ENCODE results near the gene PEX5L.

PEX5L gene

DNA sequence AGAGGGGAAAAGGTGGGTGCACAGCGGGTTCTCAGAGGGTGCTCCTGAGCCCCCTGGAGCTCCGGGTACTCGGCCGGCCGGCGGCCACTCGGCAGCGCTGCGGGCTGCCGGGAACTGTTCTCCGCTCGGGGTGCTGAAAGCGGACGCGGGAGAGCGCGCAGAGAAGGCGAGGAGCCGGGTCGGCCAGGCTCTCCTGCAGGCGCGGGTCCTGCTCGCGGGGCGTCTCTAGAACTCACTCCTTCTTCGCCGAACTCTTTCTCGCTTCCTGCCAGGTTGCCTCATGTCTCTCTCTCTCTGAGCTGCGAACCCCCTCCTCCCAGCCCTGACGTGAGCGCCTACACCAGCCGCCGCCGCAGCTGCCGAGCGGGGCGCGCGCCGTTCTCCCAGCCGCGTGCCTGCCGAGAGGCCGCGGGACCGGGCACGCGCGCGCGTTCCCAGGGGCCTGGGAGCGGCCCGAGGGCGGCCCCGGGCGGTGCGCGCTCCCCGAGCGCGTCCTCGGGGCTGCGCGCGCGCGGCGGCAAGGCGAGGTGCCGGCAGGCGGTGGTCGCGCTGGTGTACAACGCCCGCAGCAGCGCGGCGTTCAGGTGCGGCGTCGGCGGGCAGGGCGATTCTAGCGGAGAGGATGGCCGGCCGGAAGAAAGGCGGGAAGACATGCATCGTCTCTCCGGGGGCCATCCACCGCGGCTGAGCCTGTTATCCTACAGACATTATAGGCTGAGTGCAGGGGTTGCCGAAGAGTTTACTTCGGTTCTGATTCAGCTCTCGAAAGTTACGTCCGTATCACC, at the start of gene PEX5L:
Gene PEX5L, minus strand, starts transcription at position 267 of the 785 bp plus-strand sequence. CDS start 338 bp downstream, outside the sequence.
- no peak within 1 kb of the TSS for H3K4me3 ChIP-seq (ENCODE audit: low read length)
- H3K36me3 ChIP-seq (ENCODE audit: control insufficient read depth, insufficient read depth, low read length) = no peaks in the 10 kb centered on the region
- no peak within 1 kb of the TSS for H3K27ac ChIP-seq (ENCODE audit: low read depth, low read length)
- no peaks in the 10 kb centered on the region for H3K4me1 ChIP-seq (ENCODE audit: control insufficient read depth, insufficient read depth, low read length)
- peaks cover 3% of the 10 kb centered on the region for H3K27me3 ChIP-seq (ENCODE audit: control insufficient read depth, insufficient read depth, low read length)
- H3K9ac ChIP-seq (ENCODE audit: low read length) = no peak within 1 kb of the TSS

GRCh38 chr3:180085122-180085710, 48.5 kb upstream of the PEX5L start:
- Histone ChIP-seq H3K27ac (ENCODE audit: low read depth, low read length) (no peak overlapping the region), H3K27me3 (ENCODE audit: control insufficient read depth, insufficient read depth, low read length) (no peaks in the 10 kb centered on the region), H3K36me3 (ENCODE audit: control insufficient read depth, insufficient read depth, low read length) (no peaks in the 10 kb centered on the region), H3K4me1 (ENCODE audit: control insufficient read depth, insufficient read depth, low read length) (no peaks in the 10 kb centered on the region), H3K4me3 (ENCODE audit: low read length) (no peak overlapping the region), H3K9ac (ENCODE audit: low read length) (no peak overlapping the region)

DNA sequence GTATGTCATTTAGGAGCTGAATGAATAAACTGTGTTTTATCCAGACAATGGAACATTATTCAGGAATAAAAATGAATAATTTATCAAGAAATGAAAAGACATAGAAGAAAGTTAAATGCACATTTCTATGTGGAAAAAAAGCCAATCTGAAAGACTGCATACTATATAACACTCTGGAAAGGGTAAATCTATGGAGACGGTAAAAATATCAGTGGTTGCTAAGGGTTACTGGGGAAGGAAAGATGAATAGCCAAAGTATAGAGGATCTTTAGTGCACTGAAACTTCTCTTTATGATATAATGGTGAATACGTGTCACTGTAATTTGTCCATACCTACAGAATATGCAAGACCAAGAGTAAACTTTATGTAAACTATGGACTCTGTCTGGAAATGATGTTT, 46.0 kb upstream of the PEX5L start:
- Histone ChIP-seq H3K36me3 (ENCODE audit: control insufficient read depth, insufficient read depth, low read length) (no peaks in the 10 kb centered on the region), H3K9ac (ENCODE audit: low read length) (no peak overlapping the region), H3K4me3 (ENCODE audit: low read length) (no peak overlapping the region), H3K4me1 (ENCODE audit: control insufficient read depth, insufficient read depth, low read length) (no peaks in the 10 kb centered on the region), H3K27ac (ENCODE audit: low read depth, low read length) (no peak overlapping the region), H3K27me3 (ENCODE audit: control insufficient read depth, insufficient read depth, low read length) (no peaks in the 10 kb centered on the region)

GRCh38 chr3:180078592-180078991, 41.9 kb upstream of the PEX5L start:
- Histone ChIP-seq H3K9ac (ENCODE audit: low read length) (no peak overlapping the region), H3K27ac (ENCODE audit: low read depth, low read length) (no peak overlapping the region), H3K4me1 (ENCODE audit: control insufficient read depth, insufficient read depth, low read length) (no peaks in the 10 kb centered on the region), H3K27me3 (ENCODE audit: control insufficient read depth, insufficient read depth, low read length) (no peaks in the 10 kb centered on the region), H3K4me3 (ENCODE audit: low read length) (no peak overlapping the region), H3K36me3 (ENCODE audit: control insufficient read depth, insufficient read depth, low read length) (no peaks in the 10 kb centered on the region)

- no peaks in the 10 kb centered on the region for H3K27me3 ChIP-seq (ENCODE audit: control insufficient read depth, insufficient read depth, low read length)
- H3K4me1 ChIP-seq (ENCODE audit: control insufficient read depth, insufficient read depth, low read length) = no peaks in the 10 kb centered on the region
- H3K4me3 ChIP-seq (ENCODE audit: low read length) = no peak overlapping the region
- H3K27ac ChIP-seq (ENCODE audit: low read depth, low read length) = no peak overlapping the region
- H3K36me3 ChIP-seq (ENCODE audit: control insufficient read depth, insufficient read depth, low read length) = no peaks in the 10 kb centered on the region
- no peak overlapping the region for H3K9ac ChIP-seq (ENCODE audit: low read length)
Observed at GRCh38 chr3:180073561-180073960, 36.8 kb upstream of the PEX5L start.

DNA sequence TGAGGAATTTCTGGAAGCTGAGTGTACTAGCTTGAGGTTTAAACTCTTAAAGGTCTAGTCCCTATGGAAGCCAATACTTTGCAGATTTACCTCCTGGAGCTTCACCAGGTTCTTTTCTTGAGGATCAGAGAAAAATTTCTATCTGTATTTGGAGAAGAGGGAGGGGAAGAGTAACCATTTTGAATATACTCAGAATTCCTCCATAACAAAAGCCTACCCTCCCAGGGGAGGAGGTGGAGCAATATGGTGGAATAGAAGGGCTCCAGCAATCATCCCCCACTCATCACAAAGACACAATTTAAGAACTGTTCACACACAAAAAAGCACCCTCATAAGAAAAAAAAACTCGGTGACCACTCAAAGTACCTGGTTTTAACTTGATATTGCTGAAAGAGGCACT, 36.0 kb upstream of the PEX5L start:
- no peaks in the 10 kb centered on the region for H3K4me1 ChIP-seq (ENCODE audit: control insufficient read depth, insufficient read depth, low read length)
- no peak overlapping the region for H3K9ac ChIP-seq (ENCODE audit: low read length)
- H3K27me3 ChIP-seq (ENCODE audit: control insufficient read depth, insufficient read depth, low read length) = no peaks in the 10 kb centered on the region

GRCh38 chr3:180070925-180071324, 34.2 kb upstream of the PEX5L start:
- Histone ChIP-seq H3K4me1 (ENCODE audit: control insufficient read depth, insufficient read depth, low read length) (no peaks in the 10 kb centered on the region), H3K36me3 (ENCODE audit: control insufficient read depth, insufficient read depth, low read length) (no peaks in the 10 kb centered on the region), H3K9ac (ENCODE audit: low read length) (no peak overlapping the region), H3K27me3 (ENCODE audit: control insufficient read depth, insufficient read depth, low read length) (no peaks in the 10 kb centered on the region), H3K27ac (ENCODE audit: low read depth, low read length) (no peak overlapping the region), H3K4me3 (ENCODE audit: low read length) (no peak overlapping the region)

More for the DNA sequence above, 36.0 kb upstream of the PEX5L start:
- no peaks in the 10 kb centered on the region for H3K36me3 ChIP-seq (ENCODE audit: control insufficient read depth, insufficient read depth, low read length)
- H3K27ac ChIP-seq (ENCODE audit: low read depth, low read length) = no peak overlapping the region
- no peak overlapping the region for H3K4me3 ChIP-seq (ENCODE audit: low read length)

GRCh38 chr3:180068023-180068422, 31.3 kb upstream of the PEX5L start:
- H3K27ac ChIP-seq (ENCODE audit: low read depth, low read length) = no peak overlapping the region
- H3K27me3 ChIP-seq (ENCODE audit: control insufficient read depth, insufficient read depth, low read length) = no peaks in the 10 kb centered on the region
- H3K36me3 ChIP-seq (ENCODE audit: control insufficient read depth, insufficient read depth, low read length) = no peaks in the 10 kb centered on the region
- no peaks in the 10 kb centered on the region for H3K4me1 ChIP-seq (ENCODE audit: control insufficient read depth, insufficient read depth, low read length)
- no peak overlapping the region for H3K4me3 ChIP-seq (ENCODE audit: low read length)
- no peak overlapping the region for H3K9ac ChIP-seq (ENCODE audit: low read length)

- Histone ChIP-seq H3K27ac (ENCODE audit: low read depth, low read length) (no peak overlapping the region), H3K27me3 (ENCODE audit: control insufficient read depth, insufficient read depth, low read length) (no peaks in the 10 kb centered on the region), H3K36me3 (ENCODE audit: control insufficient read depth, insufficient read depth, low read length) (no peaks in the 10 kb centered on the region), H3K9ac (ENCODE audit: low read length) (no peak overlapping the region), H3K4me1 (ENCODE audit: control insufficient read depth, insufficient read depth, low read length) (no peaks in the 10 kb centered on the region), H3K4me3 (ENCODE audit: low read length) (no peak overlapping the region)
Observed at GRCh38 chr3:180066598-180066997, 29.9 kb upstream of the PEX5L start.

- no peaks in the 10 kb centered on the region for H3K36me3 ChIP-seq (ENCODE audit: control insufficient read depth, insufficient read depth, low read length)
- H3K27ac ChIP-seq (ENCODE audit: low read depth, low read length) = no peak overlapping the region
- H3K27me3 ChIP-seq (ENCODE audit: control insufficient read depth, insufficient read depth, low read length) = no peaks in the 10 kb centered on the region
- no peaks in the 10 kb centered on the region for H3K4me1 ChIP-seq (ENCODE audit: control insufficient read depth, insufficient read depth, low read length)
- H3K9ac ChIP-seq (ENCODE audit: low read length) = no peak overlapping the region
- no peak overlapping the region for H3K4me3 ChIP-seq (ENCODE audit: low read length)
Observed at GRCh38 chr3:180063783-180064182, 27.0 kb upstream of the PEX5L start.

DNA sequence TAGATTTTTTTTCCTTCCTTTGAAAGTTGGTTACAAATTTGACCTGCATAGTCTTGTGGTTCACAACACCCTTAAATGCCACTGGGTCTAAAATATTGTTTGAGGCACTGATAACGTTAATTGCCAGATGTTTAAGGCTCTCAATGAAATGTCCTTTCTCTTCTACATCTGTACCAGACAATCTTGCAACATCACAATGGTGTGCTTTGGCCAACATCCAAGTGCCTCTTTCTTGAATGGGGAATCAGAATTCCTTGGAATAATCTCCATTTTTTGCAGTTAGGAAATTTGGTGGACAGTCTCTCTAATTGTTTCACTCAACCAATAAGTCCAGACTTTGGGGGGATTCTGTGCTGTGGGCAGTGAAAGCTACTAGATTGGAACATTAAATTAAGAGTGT, 26.0 kb upstream of the PEX5L start:
- no peaks in the 10 kb centered on the region for H3K36me3 ChIP-seq (ENCODE audit: control insufficient read depth, insufficient read depth, low read length)
- H3K9ac ChIP-seq (ENCODE audit: low read length) = no peak overlapping the region
- H3K27me3 ChIP-seq (ENCODE audit: control insufficient read depth, insufficient read depth, low read length) = no peaks in the 10 kb centered on the region
- no peaks in the 10 kb centered on the region for H3K4me1 ChIP-seq (ENCODE audit: control insufficient read depth, insufficient read depth, low read length)
- no peak overlapping the region for H3K27ac ChIP-seq (ENCODE audit: low read depth, low read length)
- H3K4me3 ChIP-seq (ENCODE audit: low read length) = no peak overlapping the region

- no peaks in the 10 kb centered on the region for H3K36me3 ChIP-seq (ENCODE audit: control insufficient read depth, insufficient read depth, low read length)
- H3K4me3 ChIP-seq (ENCODE audit: low read length) = no peak overlapping the region
- H3K9ac ChIP-seq (ENCODE audit: low read length) = no peak overlapping the region
- no peaks in the 10 kb centered on the region for H3K4me1 ChIP-seq (ENCODE audit: control insufficient read depth, insufficient read depth, low read length)
- no peak overlapping the region for H3K27ac ChIP-seq (ENCODE audit: low read depth, low read length)
- no peaks in the 10 kb centered on the region for H3K27me3 ChIP-seq (ENCODE audit: control insufficient read depth, insufficient read depth, low read length)
Observed at GRCh38 chr3:180059356-180059755, 22.6 kb upstream of the PEX5L start.

- no peaks in the 10 kb centered on the region for H3K4me1 ChIP-seq (ENCODE audit: control insufficient read depth, insufficient read depth, low read length)
- no peak overlapping the region for H3K4me3 ChIP-seq (ENCODE audit: low read length)
- H3K27ac ChIP-seq (ENCODE audit: low read depth, low read length) = no peak overlapping the region
- H3K9ac ChIP-seq (ENCODE audit: low read length) = no peak overlapping the region
- H3K27me3 ChIP-seq (ENCODE audit: control insufficient read depth, insufficient read depth, low read length) = no peaks in the 10 kb centered on the region
- H3K36me3 ChIP-seq (ENCODE audit: control insufficient read depth, insufficient read depth, low read length) = no peaks in the 10 kb centered on the region
Observed at GRCh38 chr3:180058238-180058637, 21.5 kb upstream of the PEX5L start.

Measured in rectal smooth muscle tissue (tissue), 1 donor.